Hepatocyte (in vitro differentiated cells): ENCODE data around the gene ACSS2. TPM values are rescaled to one million over a fixed set of nuclear protein-coding genes. Genes with fewer than 3 reads are reported as not detected.

Source experiments
- DNase-seq: peaks from one replicate; pipeline ENCODE4 v3.0.0-alpha.2; 2016; ENCODE audit warnings: low spot score
- H2AFZ ChIP-seq: fragments of 200-600 bp; sonication (generic); 2 replicates; pipeline ENCODE4 v1.6.0; 2016; ENCODE audit warnings: antibody characterized with exemption, mild to moderate bottlenecking
- H3K27ac ChIP-seq: fragments of 200-600 bp; sonication (generic); 2 replicates; pipeline ENCODE4 v1.5.1; 2016; ENCODE audit warnings: mild to moderate bottlenecking
- H3K27me3 ChIP-seq: fragments of 200-600 bp; sonication (generic); 2 replicates; pipeline ENCODE4 v1.6.1; 2016
- H3K36me3 ChIP-seq: fragments of 200-600 bp; sonication (generic); replicated peaks from 2 replicates; pipeline ENCODE4 v1.5.1; 2016; ENCODE audit warnings: low read depth; ENCODE audit not compliant: insufficient read depth
- H3K4me1 ChIP-seq: fragments of 200-600 bp; sonication (generic); 2 replicates; pipeline ENCODE4 v1.5.1; 2016; ENCODE audit warnings: mild to moderate bottlenecking, moderate library complexity; ENCODE audit not compliant: insufficient read depth
- H3K4me2 ChIP-seq: fragments of 200-600 bp; sonication (generic); 2 replicates; pipeline ENCODE4 v1.6.0; 2016
- H3K4me3 ChIP-seq: fragments of 200-600 bp; sonication (generic); 2 replicates; pipeline ENCODE4 v1.5.1; 2016; ENCODE audit warnings: mild to moderate bottlenecking
- H3K79me2 ChIP-seq: fragments of 200-600 bp; sonication (generic); 2 replicates; pipeline ENCODE4 v1.6.0; 2017; ENCODE audit warnings: mild to moderate bottlenecking
- H3K9me2 ChIP-seq: fragments of 200-600 bp; sonication (generic); replicated peaks from 2 replicates; pipeline ENCODE4 v1.6.0; 2017; ENCODE audit warnings: mild to moderate bottlenecking; ENCODE audit not compliant: insufficient read depth
- H3K9me3 ChIP-seq: fragments of 200-600 bp; sonication (generic); 2 replicates; pipeline ENCODE4 v1.5.1; 2016; ENCODE audit warnings: low read depth, mild to moderate bottlenecking
- H4K20me1 ChIP-seq: fragments of 200-600 bp; sonication (generic); 2 replicates; pipeline ENCODE4 v1.6.0; 2016; ENCODE audit warnings: mild to moderate bottlenecking; ENCODE audit not compliant: insufficient read depth, poor library complexity, severe bottlenecking
- CTCF ChIP-seq: fragments of 200-600 bp; sonication (generic); IDR thresholded peaks from 2 replicates; pipeline ENCODE4 v1.5.1; 2016; ENCODE audit warnings: antibody characterized with exemption, mild to moderate bottlenecking; ENCODE audit not compliant: poor library complexity
- EZH2 ChIP-seq: fragments of 200-600 bp; sonication (generic); IDR thresholded peaks from 2 replicates; pipeline ENCODE4 v1.6.1; 2016; ENCODE audit warnings: antibody characterized with exemption, mild to moderate bottlenecking, borderline replicate concordance
- EZH2phosphoT487 ChIP-seq: fragments of 200-600 bp; sonication (generic); IDR thresholded peaks from one replicate; pipeline ENCODE4 v1.6.1; 2018; ENCODE audit warnings: antibody characterized with exemption, mild to moderate bottlenecking, low read depth, moderate library complexity; ENCODE audit not compliant: unreplicated experiment, severe bottlenecking
- WGBS: methylation state at CpG from one replicate; pipeline ENCODE4 v1.1.6; 2016; ENCODE audit warnings: low lambda C conversion rate; ENCODE audit errors: missing lambda C conversion rate; 5-methylcytosine and 5-hydroxymethylcytosine counted together
- polyA plus RNA-seq: library from polyadenylated mRNA; unstranded; fragments of >200 nt; fragmentation: Nextera tagmentation; extraction: Ambion mirVana; gene quantifications from 2 replicates; pipeline ENCODE4 v1.2.1, GENCODE V29; 2016
- total RNA-seq: library from RNA; depleted of rRNA; stranded (reverse); fragments of >200 nt; gene quantifications from 2 replicates; pipeline ENCODE4 v1.2.3, GENCODE V29; 2014

The ACSS2 gene
- total and polyA plus RNA-seq, 2 experiments from 2014 or later, result 52.0 to 59.5 TPM

- no peak for DNase-seq
- Histone ChIP-seq H3K9me3 (no peaks in the 10 kb centered on the region), H3K27ac (no peak overlapping the region), H3K79me2 (no peaks in the 10 kb centered on the region), H3K4me2 (no peak overlapping the region), H3K27me3 (no peaks in the 10 kb centered on the region), H2AFZ (no peak overlapping the region), H3K4me3 (no peak overlapping the region), H3K36me3 (no peaks in the 10 kb centered on the region), H3K9me2 (no peaks in the 10 kb centered on the region), H3K4me1 (peaks cover 8% of the 10 kb centered on the region), H4K20me1 (no peaks in the 10 kb centered on the region)
- TF ChIP-seq EZH2phosphoT487, result no peak
- no peak for TF ChIP-seq CTCF
- TF ChIP-seq EZH2, result no peak
- 86% methylated on average over 3 of the region's 3 CpGs for WGBS
These were observed 45.0 kb downstream of the ACSS2 start for GRCh38 chr20:34921436-34921835.

- no peak overlapping the region for H3K4me3 ChIP-seq
- H3K4me2 ChIP-seq, result no peak overlapping the region
- DNase-seq, result no peak
- H3K9me2 ChIP-seq, result no peaks in the 10 kb centered on the region
- no peak overlapping the region for H2AFZ ChIP-seq
- H4K20me1 ChIP-seq, result no peaks in the 10 kb centered on the region
- 92% methylated on average over 5 of the region's 5 CpGs for WGBS
- H3K9me3 ChIP-seq, result no peaks in the 10 kb centered on the region
- no peaks in the 10 kb centered on the region for H3K27me3 ChIP-seq
- no peak for TF ChIP-seq CTCF
- no peak for TF ChIP-seq EZH2phosphoT487
- TF ChIP-seq EZH2, result no peak
- no peaks in the 10 kb centered on the region for H3K36me3 ChIP-seq
- no peaks in the 10 kb centered on the region for H3K79me2 ChIP-seq
- H3K4me1 ChIP-seq, result no peaks in the 10 kb centered on the region
- no peak overlapping the region for H3K27ac ChIP-seq
These were observed 46.4 kb downstream of the ACSS2 start for GRCh38 chr20:34922654-34923381.

- Histone ChIP-seq H3K4me2 (no peak overlapping the region), H2AFZ (no peak overlapping the region), H3K9me3 (no peaks in the 10 kb centered on the region), H3K4me1 (no peaks in the 10 kb centered on the region), H3K27ac (no peak overlapping the region), H3K4me3 (no peak overlapping the region), H3K9me2 (no peaks in the 10 kb centered on the region), H4K20me1 (no peaks in the 10 kb centered on the region), H3K27me3 (no peaks in the 10 kb centered on the region), H3K36me3 (no peaks in the 10 kb centered on the region), H3K79me2 (no peaks in the 10 kb centered on the region)
- no peak for DNase-seq
- TF ChIP-seq CTCF (no peak), EZH2 (no peak), EZH2phosphoT487 (no peak)
- 100% methylated on average over 1 of the region's 2 CpGs for WGBS
These were observed 47.0 kb downstream of the ACSS2 start for GRCh38 chr20:34923414-34923813.
